Measurements from ENCODE around the gene MRPL44.

- TF ChIP-seq SIN3A (IDR thresholded peaks at IDR 0.05; ENCODE audit: borderline replicate concordance, insufficient read depth, low read length) (no peak), REST (IDR thresholded peaks at IDR 0.05; ENCODE audit: insufficient read depth in 1 of 2, low read depth in 2 of 2, low read length in 2 of 2) (no peak), TAF1 (IDR thresholded peaks at IDR 0.05; ENCODE audit: borderline replicate concordance, insufficient read depth, low read length) (no peak)
These were observed 48.8 kb upstream of the MRPL44 start for GRCh38 chr2:223908304-223908998.
